ENCODE results near the gene DAGLB.
"Not testable (repeated sequence)": the region's sequence is repeated elsewhere in the genome, so short reads cannot be mapped to it uniquely, and the experiment has no call there.

DAGLB gene

GRCh38 chr7:6430974-6431373 lies 16.8 kb downstream of the DAGLB start:
- DNase-seq (ENCODE audit: low read depth in 2 of 2) = no peak

GRCh38 chr7:6430271-6430940 lies 17.3 kb downstream of the DAGLB start:
- no peak for DNase-seq (ENCODE audit: low read depth in 2 of 2)

GRCh38 chr7:6425948-6426347 lies 21.8 kb downstream of the DAGLB start:
- no peak for DNase-seq (ENCODE audit: low read depth in 2 of 2)

GRCh38 chr7:6423942-6424701 lies 23.6 kb downstream of the DAGLB start:
- no peak for DNase-seq (ENCODE audit: low read depth in 2 of 2)

GRCh38 chr7:6422926-6423632 lies 24.7 kb downstream of the DAGLB start:
- DNase-seq (ENCODE audit: low read depth in 2 of 2) = no peak

- DNase-seq (ENCODE audit: low read depth in 2 of 2) = no peak
Observed at GRCh38 chr7:6422095-6422494, 25.7 kb downstream of the DAGLB start.

- no peak for DNase-seq (ENCODE audit: low read depth in 2 of 2)
Observed at GRCh38 chr7:6420680-6421079, 27.1 kb downstream of the DAGLB start.

GRCh38 chr7:6419310-6419773 lies 28.4 kb downstream of the DAGLB start:
- DNase-seq (ENCODE audit: low read depth in 2 of 2) = no peak

- DNase-seq (ENCODE audit: low read depth in 2 of 2) = no peak
Observed at GRCh38 chr7:6417408-6417807, 30.3 kb downstream of the DAGLB start.

- no peak for DNase-seq (ENCODE audit: low read depth in 2 of 2)
Observed at GRCh38 chr7:6416516-6417145, 31.1 kb downstream of the DAGLB start.

- DNase-seq (ENCODE audit: low read depth in 2 of 2) = no peak
Observed at GRCh38 chr7:6413637-6414036, 34.1 kb downstream of the DAGLB start.

- no peak for DNase-seq (ENCODE audit: low read depth in 2 of 2)
Observed at GRCh38 chr7:6409944-6410693, 37.6 kb downstream of the DAGLB start.

GRCh38 chr7:6409091-6409490 lies 38.7 kb downstream of the DAGLB start:
- no peak for DNase-seq (ENCODE audit: low read depth in 2 of 2)

GRCh38 chr7:6407434-6407833 lies 40.3 kb downstream of the DAGLB start:
- no peak for DNase-seq (ENCODE audit: low read depth in 2 of 2)

GRCh38 chr7:6406121-6406520 lies 41.6 kb downstream of the DAGLB start:
- no peak for DNase-seq (ENCODE audit: low read depth in 2 of 2)

- DNase-seq (ENCODE audit: low read depth in 2 of 2) = no peak
Observed at GRCh38 chr7:6403907-6404306, 43.8 kb downstream of the DAGLB start.

- DNase-seq (ENCODE audit: low read depth in 2 of 2) = no peak
Observed at GRCh38 chr7:6402741-6403140, 45.0 kb downstream of the DAGLB start.

- DNase-seq (ENCODE audit: low read depth in 2 of 2) = no peak
Observed at GRCh38 chr7:6402041-6402440, 45.7 kb downstream of the DAGLB start.

GRCh38 chr7:6401536-6401935 lies 46.2 kb downstream of the DAGLB start:
- no peak for DNase-seq (ENCODE audit: low read depth in 2 of 2)

- DNase-seq (ENCODE audit: low read depth in 2 of 2) = not testable (repeated sequence)
Observed at GRCh38 chr7:6400243-6401105, 47.3 kb downstream of the DAGLB start.

GRCh38 chr7:6399351-6399750 lies 48.4 kb downstream of the DAGLB start:
- no peak for DNase-seq (ENCODE audit: low read depth in 2 of 2)

Data from stimulated activated CD4-positive, alpha-beta T cell treated with anti-CD3 and anti-CD28 coated beads, Interleukin-1b, Interleukin-23, amount 100 ng/mL, for 4 hours (primary cell).